ENCODE data around the gene GALNT6.

The GALNT6 gene

DNA sequence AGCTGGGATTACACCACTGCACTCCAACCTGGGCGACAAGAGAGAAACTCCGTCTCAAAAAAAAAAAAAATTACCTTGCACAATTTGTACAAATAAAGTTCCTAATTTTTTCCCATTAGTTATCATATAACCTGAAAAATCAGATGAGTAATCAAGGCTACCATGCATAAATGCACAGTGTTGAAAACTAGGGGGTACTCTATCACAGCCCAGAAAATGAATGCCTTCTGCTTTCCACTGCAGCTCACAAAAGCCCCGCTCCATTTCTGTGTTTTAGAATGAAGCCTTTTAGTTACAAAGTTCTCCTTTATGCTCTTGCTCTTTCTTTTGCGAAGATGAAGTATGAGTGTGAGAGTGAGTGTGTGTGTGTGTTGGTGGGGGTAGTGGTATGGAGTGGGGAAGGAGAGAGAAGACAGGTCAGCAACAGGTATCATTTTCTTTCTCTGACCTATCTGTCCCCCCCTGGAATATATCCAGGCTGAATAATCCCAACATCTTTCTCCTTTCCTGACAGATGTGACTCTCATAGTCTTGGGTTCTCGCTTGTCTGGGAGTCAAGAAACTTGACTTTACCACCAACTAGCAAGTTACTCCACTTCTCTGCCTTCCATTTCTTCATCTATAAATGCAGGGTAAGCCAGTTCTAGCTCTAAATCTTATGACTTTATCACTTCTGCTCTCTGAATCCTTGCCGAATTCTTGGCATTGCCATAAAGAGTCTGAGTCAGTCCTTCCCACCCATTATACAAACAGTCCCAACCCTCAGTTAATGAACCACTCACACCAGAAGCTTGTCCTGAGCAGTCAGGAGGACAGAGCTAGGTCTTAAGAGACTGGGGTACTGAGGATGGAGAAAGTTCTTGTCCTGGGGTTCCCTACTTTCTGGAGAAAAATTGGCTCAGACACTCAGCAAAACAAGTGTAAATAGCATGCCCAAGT is 83.3 kb downstream of the GALNT6 start:
- peak; percentile 91 for DNase-seq (ENCODE audit: low read depth)
- H3K4me3 ChIP-seq (ENCODE audit: control insufficient read depth, low read depth, low read length), result no peak overlapping the region
- TF ChIP-seq, protein P1, sequence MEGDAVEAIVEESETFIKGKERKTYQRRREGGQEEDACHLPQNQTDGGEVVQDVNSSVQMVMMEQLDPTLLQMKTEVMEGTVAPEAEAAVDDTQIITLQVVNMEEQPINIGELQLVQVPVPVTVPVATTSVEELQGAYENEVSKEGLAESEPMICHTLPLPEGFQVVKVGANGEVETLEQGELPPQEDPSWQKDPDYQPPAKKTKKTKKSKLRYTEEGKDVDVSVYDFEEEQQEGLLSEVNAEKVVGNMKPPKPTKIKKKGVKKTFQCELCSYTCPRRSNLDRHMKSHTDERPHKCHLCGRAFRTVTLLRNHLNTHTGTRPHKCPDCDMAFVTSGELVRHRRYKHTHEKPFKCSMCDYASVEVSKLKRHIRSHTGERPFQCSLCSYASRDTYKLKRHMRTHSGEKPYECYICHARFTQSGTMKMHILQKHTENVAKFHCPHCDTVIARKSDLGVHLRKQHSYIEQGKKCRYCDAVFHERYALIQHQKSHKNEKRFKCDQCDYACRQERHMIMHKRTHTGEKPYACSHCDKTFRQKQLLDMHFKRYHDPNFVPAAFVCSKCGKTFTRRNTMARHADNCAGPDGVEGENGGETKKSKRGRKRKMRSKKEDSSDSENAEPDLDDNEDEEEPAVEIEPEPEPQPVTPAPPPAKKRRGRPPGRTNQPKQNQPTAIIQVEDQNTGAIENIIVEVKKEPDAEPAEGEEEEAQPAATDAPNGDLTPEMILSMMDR (conservative IDR thresholded peaks at IDR 0.05; ENCODE audit: control insufficient read depth, insufficient read depth, low read depth, low read length), result no peak

DNA sequence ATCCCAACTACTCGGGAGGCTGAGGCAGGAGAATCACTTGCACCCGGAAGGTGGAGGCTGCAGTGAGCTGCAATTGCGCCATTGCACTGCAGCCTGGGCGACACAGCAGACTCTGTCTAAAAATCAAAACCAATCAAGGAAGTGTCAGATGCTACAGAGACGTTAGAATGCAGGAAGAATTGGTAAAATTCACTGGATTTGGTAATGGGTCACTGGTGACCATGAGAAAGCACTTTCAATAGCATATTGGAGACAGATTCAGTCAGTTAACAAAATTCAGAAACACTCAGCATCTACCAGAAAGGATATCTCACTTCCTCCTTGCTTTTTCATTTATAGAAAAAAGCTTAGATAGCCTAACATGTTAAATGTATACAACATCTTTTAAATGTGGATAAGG is 84.7 kb downstream of the GALNT6 start:
- DNase-seq (ENCODE audit: low read depth), result no peak
- TF ChIP-seq, protein P1 (conservative IDR thresholded peaks at IDR 0.05; ENCODE audit: control insufficient read depth, insufficient read depth, low read depth, low read length), result no peak
- no peak overlapping the region for H3K4me3 ChIP-seq (ENCODE audit: control insufficient read depth, low read depth, low read length)
